Nephron (organoid): Measurements from ENCODE around the gene DNAJB12.
A peak's percentile ranks its signal among the peaks of the same experiment; 100 is the strongest.

Experiments
- H3K27ac Mint-ChIP-seq, 3 experiments: 2 replicates each; pipeline ENCODE4 v1.8.0; 2020; ENCODE audit warnings: mixed read lengths in 3 of 3, mild to moderate bottlenecking in 2 of 3, moderate library complexity in 1 of 3
- H3K27me3 Mint-ChIP-seq: 2 replicates; pipeline ENCODE4 v1.8.0; 2021; ENCODE audit warnings: low read depth, mild to moderate bottlenecking, moderate library complexity, mixed read lengths
- H3K36me3 Mint-ChIP-seq: 2 replicates; pipeline ENCODE4 v1.8.0; 2020; ENCODE audit warnings: low read depth, mixed read lengths
- H3K4me1 Mint-ChIP-seq: 2 replicates; pipeline ENCODE4 v1.8.0; 2020; ENCODE audit warnings: mixed read lengths
- H3K4me3 Mint-ChIP-seq, 3 experiments: 2 replicates each; pipeline ENCODE4 v1.8.0; 2020; ENCODE audit warnings: mild to moderate bottlenecking in 3 of 3, mixed read lengths in 3 of 3, moderate library complexity in 2 of 3
- H3K9me3 Mint-ChIP-seq: 2 replicates; pipeline ENCODE4 v1.8.0; 2020; ENCODE audit warnings: mixed read lengths
- CTCF ChIP-seq, 3 experiments: fragments of 200-600 bp; sonication (generic); IDR thresholded peaks; one replicate each; pipeline ENCODE4 v1.5.0; 2021; ENCODE audit warnings: antibody characterized with exemption in 3 of 3; ENCODE audit not compliant: unreplicated experiment in 3 of 3

Gene DNAJB12

GRCh38 chr10:72336259-72337038, 18.3 kb downstream of the DNAJB12 start:
- peak overlapping the region; percentile 67 to 95 (median 83) for H3K27ac Mint-ChIP-seq
- H3K36me3 Mint-ChIP-seq: peaks cover 23% of the 10 kb centered on the region
- H3K4me1 Mint-ChIP-seq: peaks cover 55% of the 10 kb centered on the region
- no peaks in the 10 kb centered on the region for H3K9me3 Mint-ChIP-seq
- no peaks in the 10 kb centered on the region for H3K27me3 Mint-ChIP-seq
- H3K4me3 Mint-ChIP-seq: peak overlapping the region; percentile 0 to 55 (median 14)
- TF ChIP-seq CTCF (IDR thresholded peaks at IDR 0.05; ENCODE audit: unreplicated experiment in 3 of 3): no peak

- Mint-ChIP-seq H3K27me3 (no peaks in the 10 kb centered on the region), H3K4me3 (no peak overlapping the region), H3K36me3 (peaks cover 18% of the 10 kb centered on the region), H3K4me1 (peaks cover 62% of the 10 kb centered on the region), H3K27ac (peak overlapping the region; percentile 67 to 95 (median 83)), H3K9me3 (no peaks in the 10 kb centered on the region)
- no peak for TF ChIP-seq CTCF (IDR thresholded peaks at IDR 0.05; ENCODE audit: unreplicated experiment in 3 of 3)
These were observed 19.1 kb downstream of the DNAJB12 start for GRCh38 chr10:72335394-72336258.

- H3K27ac Mint-ChIP-seq: peak overlapping the region; percentile 73 to 96 (median 95)
- no peaks in the 10 kb centered on the region for H3K27me3 Mint-ChIP-seq
- TF ChIP-seq CTCF (IDR thresholded peaks at IDR 0.05; ENCODE audit: unreplicated experiment in 3 of 3): no peak
- peak overlapping the region in 1 of 3 experiments; percentile 27 for H3K4me3 Mint-ChIP-seq
- peaks cover 18% of the 10 kb centered on the region for H3K36me3 Mint-ChIP-seq
- H3K4me1 Mint-ChIP-seq: peaks cover 66% of the 10 kb centered on the region
- no peaks in the 10 kb centered on the region for H3K9me3 Mint-ChIP-seq
These were observed 19.8 kb downstream of the DNAJB12 start for GRCh38 chr10:72334825-72335393.

- H3K36me3 Mint-ChIP-seq: peaks cover 18% of the 10 kb centered on the region
- H3K4me1 Mint-ChIP-seq: peaks cover 72% of the 10 kb centered on the region
- peak overlapping the region; percentile 95 to 98 (median 96) for H3K27ac Mint-ChIP-seq
- no peaks in the 10 kb centered on the region for H3K9me3 Mint-ChIP-seq
- no peaks in the 10 kb centered on the region for H3K27me3 Mint-ChIP-seq
- no peak for TF ChIP-seq CTCF (IDR thresholded peaks at IDR 0.05; ENCODE audit: unreplicated experiment in 3 of 3)
- H3K4me3 Mint-ChIP-seq: peak overlapping the region; percentile 55 to 70 (median 57)
These were observed 20.4 kb downstream of the DNAJB12 start for GRCh38 chr10:72334196-72334824.

DNA sequence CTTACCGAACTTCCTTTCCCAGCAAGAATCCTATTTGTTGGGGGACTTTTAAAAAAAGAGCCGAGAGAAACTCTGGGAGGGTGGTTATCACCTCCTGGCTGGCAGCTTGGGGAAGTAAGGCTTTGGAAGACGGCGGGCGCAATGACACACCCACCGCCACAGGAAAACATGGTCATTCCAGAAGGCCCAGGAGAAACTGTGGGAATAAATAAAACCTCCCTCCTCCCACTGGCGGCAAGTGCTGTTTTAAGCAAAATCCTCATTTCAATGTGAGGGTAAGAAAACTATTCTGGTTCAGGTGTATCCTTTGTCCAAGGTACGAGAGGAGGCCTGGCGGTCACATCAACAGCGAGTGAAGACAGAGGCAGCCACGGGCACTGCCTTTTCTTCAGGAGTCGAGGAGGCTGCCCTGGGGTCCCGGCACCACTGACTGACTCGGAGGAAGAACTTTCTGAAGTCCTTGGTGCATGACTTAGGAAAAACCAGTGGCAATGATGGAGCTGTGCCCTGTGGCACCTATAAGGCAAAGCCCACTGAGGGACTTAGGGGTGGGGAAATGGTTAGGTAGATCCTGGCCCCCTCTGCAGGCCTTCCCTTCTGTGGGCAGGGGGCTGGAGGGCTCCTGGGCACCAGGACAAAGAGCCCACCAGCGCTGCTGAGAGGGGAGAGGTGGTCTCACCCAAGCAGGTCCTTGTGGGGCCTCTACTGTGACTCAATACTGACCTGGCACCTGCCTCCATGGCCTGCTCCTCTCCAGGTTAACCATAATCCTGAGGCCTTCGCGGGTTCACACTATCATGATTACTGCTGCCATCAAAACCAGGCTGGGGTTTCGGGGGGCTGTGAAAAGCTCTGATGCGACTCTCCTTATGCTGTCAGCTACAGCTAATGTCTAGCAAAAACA, 21.4 kb downstream of the DNAJB12 start:
- H3K4me1 Mint-ChIP-seq: peaks cover 77% of the 10 kb centered on the region
- H3K27ac Mint-ChIP-seq: peak overlapping the region; percentile 95 to 98 (median 96)
- H3K4me3 Mint-ChIP-seq: peak overlapping the region in 2 of 3 experiments; percentile 35 to 70
- no peaks in the 10 kb centered on the region for H3K27me3 Mint-ChIP-seq
- no peaks in the 10 kb centered on the region for H3K9me3 Mint-ChIP-seq
- no peak for TF ChIP-seq CTCF (IDR thresholded peaks at IDR 0.05; ENCODE audit: unreplicated experiment in 3 of 3)
- peaks cover 16% of the 10 kb centered on the region for H3K36me3 Mint-ChIP-seq
